Activated CD8-positive, alpha-beta T cell treated with anti-CD3 and anti-CD28 coated beads for 36 hours (primary cell): ENCODE data around the gene GALR3. TPM values are rescaled to one million over a fixed set of nuclear protein-coding genes. Genes with fewer than 3 reads are reported as not detected.

Experiments used
- ATAC-seq: fragments of 200-7000 bp; cut with Tn5 transposase; one replicate; pipeline ENCODE4 v1.10.0; 2021; ENCODE audit warnings: mild to moderate bottlenecking, moderate library complexity
- CTCF ChIA-PET: fragments of 350-600 bp; sonication (Branson Sonifier 250); formaldehyde crosslinking; loops from one replicate; lab custom pipeline; 2021; ENCODE audit warnings: antibody characterized with exemption; lab: Charles Lee
- POLR2A ChIA-PET: fragments of 350-600 bp; sonication (Branson Sonifier 250); formaldehyde crosslinking; loops from one replicate; lab custom pipeline; 2021; ENCODE audit warnings: antibody characterized with exemption; lab: Charles Lee
- DNase-seq: peaks from one replicate; pipeline ENCODE4 v3.0.0-alpha.2; 2020
- H3K27ac Mint-ChIP-seq: one replicate; pipeline ENCODE4 v1.8.0; 2021; ENCODE audit warnings: mild to moderate bottlenecking, mixed read lengths
- H3K27me3 Mint-ChIP-seq: one replicate; pipeline ENCODE4 v1.8.0; 2021; ENCODE audit warnings: mixed read lengths
- H3K36me3 Mint-ChIP-seq: one replicate; pipeline ENCODE4 v1.8.0; 2021; ENCODE audit warnings: low read depth, mixed read lengths
- H3K4me1 Mint-ChIP-seq: one replicate; pipeline ENCODE4 v1.8.0; 2021; ENCODE audit warnings: low read depth, mixed read lengths
- H3K4me3 Mint-ChIP-seq: one replicate; pipeline ENCODE4 v1.8.0; 2021; ENCODE audit warnings: mild to moderate bottlenecking, moderate library complexity, mixed read lengths
- H3K9me3 Mint-ChIP-seq: one replicate; pipeline ENCODE4 v1.8.0; 2021; ENCODE audit warnings: mixed read lengths
- CTCF ChIP-seq: fragments of 200-600 bp; IDR thresholded peaks from one replicate; pipeline ENCODE4 v1.8.0; 2022; ENCODE audit warnings: antibody characterized with exemption, mild to moderate bottlenecking
- intact Hi-C: fragments of 100-400 bp; cut with micrococcal nuclease; formaldehyde crosslinking; loops from one replicate; pipeline ENCODE4 v1.10.0; 2022
- microRNA-seq: library from miRNA; unstranded; fragments of <30 nt; microRNA quantifications from one replicate; pipeline ENCODE4 v1.2.0, GENCODE V29; 2022; ENCODE audit warnings: borderline microRNAs expressed, borderline replicate concordance
- total RNA-seq, 2 experiments: library from RNA; stranded (reverse); gene quantifications; one replicate each; pipeline ENCODE4 v1.2.3, GENCODE V29; 2021

The GALR3 gene
- total RNA-seq, 2 experiments from 2014 or later, result not detected

- ATAC-seq, result no peak
- peak overlapping the region; percentile 39 for H3K27ac Mint-ChIP-seq
Observed at GRCh38 chr22:37862570-37863325, 39.6 kb downstream of the GALR3 start.

GRCh38 chr22:37865510-37865909, 42.3 kb downstream of the GALR3 start:
- ChIA-PET POLR2A (interaction anchor here (0.7 to 1.9 kb wide), 2 partner anchors 10 to 16 kb away, joined by 3 to 6 read pairs; partner anchors contain the start of gene EIF3L), CTCF (interaction anchor here (1.6 kb wide), 1 partner anchor 69 kb away, joined by 4 read pairs; no protein-coding TSS in a partner anchor)
- H3K36me3 Mint-ChIP-seq, result peaks cover 62% of the 10 kb centered on the region
- H3K27ac Mint-ChIP-seq, result no peak overlapping the region
- DNase-seq (no peak), ATAC-seq (no peak)
- no peak for TF ChIP-seq CTCF
- H3K27me3 Mint-ChIP-seq, result no peaks in the 10 kb centered on the region
- no peak overlapping the region for H3K4me3 Mint-ChIP-seq
- peaks cover 9% of the 10 kb centered on the region for H3K4me1 Mint-ChIP-seq
- intact Hi-C loops, result no loop called here
- no peaks in the 10 kb centered on the region for H3K9me3 Mint-ChIP-seq

More at GRCh38 chr22:37862570-37863325, 39.6 kb downstream of the GALR3 start:
- ChIA-PET CTCF (interaction anchor here (0.7 to 3.9 kb wide), 42 partner anchors 7 to 343 kb away, joined by 3 to 89 read pairs (median 4); partner anchors contain the start of genes ANKRD54, EIF3L, GCAT and PDXP), POLR2A (interaction anchor here (0.6 to 1.9 kb wide), 4 partner anchors 10 to 43 kb away, joined by 3 to 8 read pairs (median 5); partner anchors contain the start of genes ANKRD54, EIF3L and MICALL1)
- TF ChIP-seq CTCF, result no peak
- no peaks in the 10 kb centered on the region for H3K9me3 Mint-ChIP-seq
- peaks cover 9% of the 10 kb centered on the region for H3K4me1 Mint-ChIP-seq
- H3K36me3 Mint-ChIP-seq, result peaks cover 59% of the 10 kb centered on the region
- intact Hi-C loops, result loop anchor here (5.0 kb wide), 1 partner anchor 45 kb away; no protein-coding TSS in a partner anchor
- no peak overlapping the region for H3K4me3 Mint-ChIP-seq
- no peaks in the 10 kb centered on the region for H3K27me3 Mint-ChIP-seq
- DNase-seq, result no peak

GRCh38 chr22:37870273-37870672, 47.1 kb downstream of the GALR3 start:
- H3K27me3 Mint-ChIP-seq, result no peaks in the 10 kb centered on the region
- no peak overlapping the region for H3K27ac Mint-ChIP-seq
- peaks cover 57% of the 10 kb centered on the region for H3K36me3 Mint-ChIP-seq
- H3K4me3 Mint-ChIP-seq, result no peak overlapping the region
- DNase-seq, result no peak
- ChIA-PET POLR2A (interaction anchor here (1.2 kb wide), 1 partner anchor 618 kb away, joined by 3 read pairs; no protein-coding TSS in a partner anchor), CTCF (no interaction called here)
- TF ChIP-seq CTCF, result no peak
- intact Hi-C loops, result no loop called here
- no peak for ATAC-seq
- H3K4me1 Mint-ChIP-seq, result no peaks in the 10 kb centered on the region
- H3K9me3 Mint-ChIP-seq, result no peaks in the 10 kb centered on the region

Small RNA genes within 50 kb of the gene (microRNA-seq; reads per million reads assigned to microRNA genes)
- gene MIR659, result 3.3 reads per million, percentile 8 among the genes with 10 or more reads in this experiment

Other genes with a start within 250 kb of the GALR3 start
- gene LGALS2, start 243.3 kb upstream of the GALR3 start, total RNA-seq, result not detected
- 10 to 100 TPM; 59.7 to 62.8 TPM for gene GGA1, start 214.5 kb upstream of the GALR3 start, total RNA-seq
- gene SH3BP1, start 183.7 kb upstream of the GALR3 start, total RNA-seq, result 100 to 1,000 TPM; 122 to 128 TPM
- 10 to 100 TPM; 51.3 to 51.5 TPM for gene PDXP, start 164.7 kb upstream of the GALR3 start, total RNA-seq
- 100 to 1,000 TPM; 247 to 261 TPM for gene LGALS1, start 147.7 kb upstream of the GALR3 start, total RNA-seq
- gene NOL12, start 137.0 kb upstream of the GALR3 start, total RNA-seq, result 10 to 100 TPM; 36.8 to 38.8 TPM
- gene TRIOBP, start 126.3 kb upstream of the GALR3 start, total RNA-seq, result 10 to 100 TPM; 17.8 to 20.7 TPM
- gene GCAT, start 15.4 kb upstream of the GALR3 start, total RNA-seq, result 10 to 100 TPM; 19.0 to 20.4 TPM
- 10 to 100 TPM; 17.2 to 17.5 TPM for gene ANKRD54, start 21.0 kb downstream of the GALR3 start, total RNA-seq
- gene EIF3L, start 26.0 kb downstream of the GALR3 start, total RNA-seq, result 100 to 1,000 TPM; 687 to 694 TPM
- gene MICALL1, start 82.9 kb downstream of the GALR3 start, total RNA-seq, result 10 to 100 TPM; 10.2 to 11.8 TPM
- gene C22orf23, start 130.2 kb downstream of the GALR3 start, total RNA-seq, result not detected
- 10 to 100 TPM; 82.2 to 85.4 TPM for gene POLR2F, start 130.3 kb downstream of the GALR3 start, total RNA-seq
- not detected for gene SOX10, start 161.2 kb downstream of the GALR3 start, total RNA-seq
- gene PICK1, start 234.0 kb downstream of the GALR3 start, total RNA-seq, result 10 to 100 TPM; 13.9 to 14.9 TPM